ENCODE measurements around the gene NFIA. TPM values are rescaled to one million over a fixed set of nuclear protein-coding genes. Genes with fewer than 3 reads are reported as not detected.

Gene NFIA
- total and polyA plus RNA-seq, 2 of the 13 experiments (the other 11 are each of a cell fraction or from before 2014, with no cell fraction given) = 14.7 to 28.5 TPM

- TF ChIP-seq FOXO4 (CRISPR knock-in tag; conservative IDR thresholded peaks at IDR 0.05) = no peak
- TF ChIP-seq NONO (IDR thresholded peaks at IDR 0.05) = no peak
- peak; percentile 79; the same call in 1 of the 2 replicates for TF ChIP-seq NONO (CRISPR knock-in tag; conservative IDR thresholded peaks at IDR 0.05)
- TF ChIP-seq ZNF205 (CRISPR knock-in tag; IDR thresholded peaks at IDR 0.05) = peak; percentile 52; the same call in 1 of the 2 replicates
- TF ChIP-seq MAZ (IDR thresholded peaks at IDR 0.05; ENCODE audit: borderline replicate concordance, low read depth, low read length) = peak; percentile 71; the same call in 1 of the 2 replicates
- TF ChIP-seq MAZ (CRISPR knock-in tag; IDR thresholded peaks at IDR 0.05; ENCODE audit: low read depth) = peak; percentile 76
- TF ChIP-seq SMARCC2 (IDR thresholded peaks at IDR 0.05) = no peak
- TF ChIP-seq EEA1 (CRISPR knock-in tag; IDR thresholded peaks at IDR 0.05; ENCODE audit: borderline replicate concordance) = no peak
- TF ChIP-seq NFYC (CRISPR knock-in tag; IDR thresholded peaks at IDR 0.05) = peak; percentile 73
- peak; percentile 80; the same call in 1 of the 2 replicates for TF ChIP-seq ZSCAN29 (CRISPR knock-in tag; conservative IDR thresholded peaks at IDR 0.05)
- peak; percentile 51; the same call in 1 of the 2 replicates for TF ChIP-seq ARNTL (CRISPR knock-in tag; IDR thresholded peaks at IDR 0.05)
- 0 out of 2 replicates have a peak, but pooled peaks have one; percentile 32 for TF ChIP-seq ZNF652 (CRISPR knock-in tag; IDR thresholded peaks at IDR 0.05; ENCODE audit: borderline replicate concordance, low read depth)
- TF ChIP-seq ZNF772 (CRISPR knock-in tag; IDR thresholded peaks at IDR 0.05) = no peak
- peak; percentile 75 for TF ChIP-seq CBFB (CRISPR knock-in tag; IDR thresholded peaks at IDR 0.05)
- TF ChIP-seq SRF (IDR thresholded peaks at IDR 0.05; ENCODE audit: low read depth, low read length) = no peak
- TF ChIP-seq IKZF1 (IDR thresholded peaks at IDR 0.05) = no peak
- 0 out of 2 replicates have a peak, but pooled peaks have one; percentile 45 for TF ChIP-seq ZIK1 (CRISPR knock-in tag; IDR thresholded peaks at IDR 0.05; ENCODE audit: borderline replicate concordance, low read depth)
- TF ChIP-seq NPAS2 (CRISPR knock-in tag; IDR thresholded peaks at IDR 0.05; ENCODE audit: borderline replicate concordance) = no peak
- no peak for TF ChIP-seq IRF1 (CRISPR knock-in tag; IDR thresholded peaks at IDR 0.05; ENCODE audit: low read depth)
- no peak for TF ChIP-seq ZNF776 (CRISPR knock-in tag; IDR thresholded peaks at IDR 0.05)
- TF ChIP-seq KDM5B (CRISPR knock-in tag; IDR thresholded peaks at IDR 0.05; ENCODE audit: borderline replicate concordance) = peak; percentile 39; the same call in 1 of the 2 replicates
- 0 out of 2 replicates have a peak, but pooled peaks have one; percentile 27 for TF ChIP-seq ZFP90 (CRISPR knock-in tag; IDR thresholded peaks at IDR 0.05; ENCODE audit: borderline replicate concordance)
- peak; percentile 98 for TF ChIP-seq HNRNPLL (IDR thresholded peaks at IDR 0.05; ENCODE audit: low read depth, low read length, poor library complexity, severe bottlenecking)
- 0 out of 2 replicates have a peak, but pooled peaks have one; percentile 29 for TF ChIP-seq ZNF275 (CRISPR knock-in tag; IDR thresholded peaks at IDR 0.05; ENCODE audit: borderline replicate concordance)
- TF ChIP-seq ZSCAN9 (CRISPR knock-in tag; IDR thresholded peaks at IDR 0.05; ENCODE audit: borderline replicate concordance) = peak; percentile 86
Measured at GRCh38 chr1:61076728-61077675, 5.4 kb upstream of the NFIA start (continued).
